Occipital lobe (tissue), 2 donors: ENCODE measurements around the gene PLD2. TPM values are rescaled to one million over a fixed set of nuclear protein-coding genes. Genes with fewer than 3 reads are reported as not detected.
"Not testable (repeated sequence)": the region's sequence is repeated elsewhere in the genome, so short reads cannot be mapped to it uniquely, and the experiment has no call there.

Source experiments
- DNase-seq: peaks from one replicate; lab custom pipeline; 2025; lab: John Stamatoyannopoulos, UW
- total RNA-seq: library from RNA; depleted of rRNA; stranded (reverse); fragments of >200 nt; gene quantifications from one replicate; pipeline ENCODE4 v1.2.3, GENCODE V29; 2014

Gene PLD2
- total RNA-seq, 1 donor from 2014 or later, result 6.1 TPM

DNA sequence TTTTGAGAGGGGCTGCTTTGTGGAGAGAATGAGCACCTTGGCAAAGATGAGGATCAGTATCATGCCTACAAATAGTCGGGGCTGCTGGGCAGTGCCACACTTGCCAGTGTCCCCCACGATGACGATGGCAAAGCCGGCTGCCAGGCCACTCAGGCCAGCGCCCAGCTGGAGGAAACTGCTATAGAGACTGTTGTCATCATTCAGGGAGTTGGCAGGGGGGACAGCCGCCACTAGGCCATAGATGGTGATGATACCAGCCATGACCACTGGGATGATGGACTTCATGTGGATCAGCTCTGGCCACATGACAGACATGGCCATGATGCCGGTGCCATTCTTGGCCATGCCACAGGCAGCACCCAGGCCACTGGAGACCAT is 50.0 kb downstream of the PLD2 start:
- DNase-seq, result peak; percentile 35

DNA sequence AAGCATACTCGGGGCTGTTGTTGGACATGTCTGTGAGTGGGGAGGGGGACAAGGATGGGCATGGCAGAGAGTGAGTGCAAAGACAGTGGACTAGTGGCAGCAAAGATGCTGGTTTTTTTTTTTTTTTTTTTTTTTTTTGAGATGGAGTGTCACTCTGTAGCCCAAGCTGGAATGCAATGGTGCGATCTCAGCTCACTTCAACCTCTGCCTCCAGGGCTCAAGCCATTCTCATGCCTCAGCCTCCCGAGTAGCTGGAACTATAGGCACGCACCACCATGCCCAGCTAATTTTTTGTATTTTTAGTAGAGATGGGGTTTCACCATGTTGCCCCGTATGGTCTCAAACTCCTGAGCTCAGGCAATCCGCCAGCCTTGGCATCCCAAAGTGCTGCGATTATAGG is 50.4 kb downstream of the PLD2 start:
- DNase-seq, result not testable (repeated sequence)

GRCh38 chr17:4858068-4858881 is 51.3 kb downstream of the PLD2 start:
- peak; percentile 66 for DNase-seq

- no peak for DNase-seq
Observed at GRCh38 chr17:4858882-4859260, 51.9 kb downstream of the PLD2 start.

DNA sequence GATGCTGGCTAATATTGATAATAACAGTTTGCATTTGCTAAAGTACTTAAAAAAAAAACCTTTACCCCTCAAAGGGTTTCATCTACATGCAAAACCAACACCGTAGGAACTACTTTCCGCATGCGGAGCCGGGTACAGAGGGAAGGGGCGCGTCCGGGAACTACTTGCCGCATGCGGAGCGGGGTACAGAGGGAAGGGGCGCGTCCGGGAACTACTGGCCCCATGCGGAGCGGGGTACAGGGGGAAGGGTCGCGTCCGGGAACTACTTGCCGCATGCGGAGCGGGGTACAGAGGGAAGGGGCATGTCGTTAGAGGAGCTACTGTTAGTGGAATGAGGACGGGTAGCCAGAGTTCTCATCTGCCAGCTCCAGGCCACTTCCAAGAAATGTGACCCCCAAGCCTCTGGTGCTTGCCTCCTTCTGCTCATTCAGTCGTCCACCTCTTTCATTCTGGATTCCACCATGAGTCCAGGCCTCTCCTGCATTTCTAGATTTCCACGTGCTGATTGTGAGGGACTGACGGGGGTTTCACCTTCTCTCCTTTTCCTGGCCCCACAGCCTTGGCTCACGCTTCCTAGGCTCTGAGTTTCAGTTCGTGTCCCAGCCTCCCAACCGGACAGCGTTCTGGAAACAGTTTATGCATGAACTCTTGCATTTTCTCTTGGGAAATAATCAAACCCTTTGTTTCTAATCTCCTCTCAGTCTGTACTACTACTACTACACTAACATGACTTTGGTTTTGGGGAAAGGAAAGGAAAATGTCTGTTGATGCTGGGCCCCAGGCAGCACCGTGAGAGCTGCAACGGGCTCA is 53.1 kb downstream of the PLD2 start:
- DNase-seq, result no peak

GRCh38 chr17:4860651-4861050 is 53.7 kb downstream of the PLD2 start:
- no peak for DNase-seq

- no peak for DNase-seq
Observed at GRCh38 chr17:4861052-4861451, 54.1 kb downstream of the PLD2 start.

GRCh38 chr17:4862720-4863119 is 55.8 kb downstream of the PLD2 start:
- no peak for DNase-seq

DNA sequence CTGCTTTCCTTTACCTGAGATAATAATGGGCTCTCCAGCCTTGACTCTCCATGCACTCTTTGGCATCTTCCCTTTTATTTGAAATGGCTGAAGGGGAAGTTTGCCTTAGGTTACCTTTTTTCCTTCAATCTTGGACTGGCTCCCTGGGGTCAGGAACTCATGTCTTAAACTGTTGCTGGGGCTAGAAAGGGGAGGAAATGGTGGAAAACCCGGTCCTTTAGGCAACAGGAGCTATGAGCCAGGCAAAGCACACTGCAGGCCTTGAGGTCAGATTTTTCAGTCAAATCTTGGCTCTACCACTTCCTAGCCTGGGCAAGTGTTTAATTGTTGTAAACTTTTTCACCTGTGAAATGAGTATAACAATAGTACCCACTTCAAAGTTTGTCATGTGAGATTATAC is 56.4 kb downstream of the PLD2 start:
- no peak for DNase-seq

- DNase-seq, result not testable (repeated sequence)
Observed at GRCh38 chr17:4867535-4867934, 60.6 kb downstream of the PLD2 start.

- DNase-seq, result not testable (repeated sequence)
Observed at GRCh38 chr17:4869058-4869998, 62.4 kb downstream of the PLD2 start.

DNA sequence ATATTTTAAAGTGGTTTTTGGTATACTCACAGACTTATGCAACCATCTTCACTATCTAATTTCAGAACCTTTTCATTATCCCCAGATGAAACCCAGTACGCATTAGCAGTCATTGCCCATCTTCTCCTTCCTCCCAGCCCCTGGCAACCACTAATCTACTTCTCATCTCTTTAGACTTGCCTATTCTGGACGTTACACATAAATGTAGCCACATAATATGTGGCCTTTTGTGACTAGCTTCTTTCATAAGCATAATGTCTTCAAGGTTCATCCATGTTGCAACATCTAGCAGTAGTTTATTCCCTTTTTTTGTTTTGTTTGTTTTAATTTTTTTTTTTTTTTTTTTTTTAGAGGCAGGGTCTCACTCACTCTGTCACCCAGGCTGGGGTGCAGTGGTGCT is 63.9 kb downstream of the PLD2 start:
- no peak for DNase-seq

- DNase-seq, result no peak
Observed at GRCh38 chr17:4872786-4873185, 65.8 kb downstream of the PLD2 start.

Other genes with a start within 250 kb of the PLD2 start
- gene GGT6, start 246.6 kb upstream of the PLD2 start, total RNA-seq, result not detected
- 3.7 TPM for gene SMTNL2, start 222.6 kb upstream of the PLD2 start, total RNA-seq
- gene ALOX15, start 165.5 kb upstream of the PLD2 start, total RNA-seq, result not detected
- 33.5 TPM for gene PELP1, start 103.0 kb upstream of the PLD2 start, total RNA-seq
- 10.5 TPM for gene ARRB2, start 96.5 kb upstream of the PLD2 start, total RNA-seq
- gene MED11, start 75.7 kb upstream of the PLD2 start, total RNA-seq, result 5.6 TPM
- gene ZMYND15, start 67.3 kb upstream of the PLD2 start, total RNA-seq, result 0.31 TPM
- gene CXCL16, start 67.2 kb upstream of the PLD2 start, total RNA-seq, result 1.2 TPM
- not detected for gene TM4SF5, start 35.3 kb upstream of the PLD2 start, total RNA-seq
- 0.62 TPM for gene VMO1, start 20.8 kb upstream of the PLD2 start, total RNA-seq
- not detected for gene GLTPD2, start 18.2 kb upstream of the PLD2 start, total RNA-seq
- 64.4 TPM for gene PSMB6, start 11.0 kb upstream of the PLD2 start, total RNA-seq
- 18.4 TPM for gene MINK1, start 26.2 kb downstream of the PLD2 start, total RNA-seq
- 6.9 TPM for gene C17orf107, start 92.4 kb downstream of the PLD2 start, total RNA-seq
- gene CHRNE, start 95.9 kb downstream of the PLD2 start, total RNA-seq, result 0.62 TPM
- gene GP1BA, start 125.1 kb downstream of the PLD2 start, total RNA-seq, result not detected
- 44.6 TPM for gene SLC25A11, start 132.9 kb downstream of the PLD2 start, total RNA-seq
- gene RNF167, start 133.1 kb downstream of the PLD2 start, total RNA-seq, result 10.3 TPM
- gene PFN1, start 141.4 kb downstream of the PLD2 start, total RNA-seq, result 53.0 TPM
- gene ENO3, start 144.0 kb downstream of the PLD2 start, total RNA-seq, result 2.3 TPM
- gene SPAG7, start 160.7 kb downstream of the PLD2 start, total RNA-seq, result 21.1 TPM
- gene CAMTA2, start 180.5 kb downstream of the PLD2 start, total RNA-seq, result 5.1 TPM
- 0.31 TPM for gene INCA1, start 190.4 kb downstream of the PLD2 start, total RNA-seq
- gene KIF1C, start 190.8 kb downstream of the PLD2 start, total RNA-seq, result 12.5 TPM
- gene SLC52A1, start 228.3 kb downstream of the PLD2 start, total RNA-seq, result not detected